DOHH2 (cell line): Measurements from ENCODE around the gene CNTNAP2.

Source experiments
- H3F3A ChIP-seq: fragments of 200-600 bp; sonication (generic), shearing (Covaris generic); 2 replicates; pipeline ENCODE4 v1.6.0; 2016; ENCODE audit warnings: antibody characterized with exemption, mild to moderate bottlenecking; ENCODE audit not compliant: control insufficient read depth, insufficient read depth
- H3K27ac ChIP-seq: fragments of 200-600 bp; sonication (generic); 2 replicates; pipeline ENCODE4 v1.5.1; 2014; ENCODE audit warnings: low read depth, mild to moderate bottlenecking, low read length, moderate library complexity
- H3K27me3 ChIP-seq: fragments of 200-600 bp; sonication (generic); 2 replicates; pipeline ENCODE4 v1.6.1; 2014; ENCODE audit warnings: mild to moderate bottlenecking, low read length, mixed read lengths; ENCODE audit not compliant: control insufficient read depth
- H3K36me3 ChIP-seq: fragments of 200-600 bp; sonication (generic); 2 replicates; pipeline ENCODE4 v1.6.1; 2014; ENCODE audit warnings: mild to moderate bottlenecking, low read length, moderate library complexity, mixed read lengths; ENCODE audit not compliant: control insufficient read depth
- H3K4me1 ChIP-seq: fragments of 200-600 bp; sonication (generic); 2 replicates; pipeline ENCODE4 v1.6.1; 2014; ENCODE audit warnings: mild to moderate bottlenecking, low read length, mixed read lengths; ENCODE audit not compliant: control insufficient read depth
- H3K4me2 ChIP-seq: fragments of 200-600 bp; sonication (generic); 2 replicates; pipeline ENCODE4 v1.6.0; 2014; ENCODE audit warnings: mild to moderate bottlenecking, low read length, moderate library complexity
- H3K4me3 ChIP-seq: fragments of 200-600 bp; sonication (generic); 2 replicates; pipeline ENCODE4 v1.5.1; 2014; ENCODE audit warnings: mild to moderate bottlenecking, low read length, mixed read lengths
- H3K79me2 ChIP-seq: fragments of 200-600 bp; sonication (generic); 2 replicates; pipeline ENCODE4 v1.6.1; 2014; ENCODE audit warnings: mild to moderate bottlenecking, low read length, mixed read lengths; ENCODE audit not compliant: control insufficient read depth
- H3K9me2 ChIP-seq: fragments of 200-600 bp; sonication (generic); replicated peaks from 2 replicates; pipeline ENCODE4 v1.6.1; 2014; ENCODE audit warnings: mild to moderate bottlenecking, low read length, mixed read lengths; ENCODE audit not compliant: control insufficient read depth
- H3K9me3 ChIP-seq: fragments of 200-600 bp; sonication (generic); 2 replicates; pipeline ENCODE4 v1.6.1; 2014; ENCODE audit warnings: antibody characterized with exemption, low read length, mixed read lengths; ENCODE audit not compliant: control insufficient read depth, insufficient read depth
- H4K20me1 ChIP-seq: fragments of 200-600 bp; sonication (generic); 2 replicates; pipeline ENCODE4 v1.6.0; 2014; ENCODE audit warnings: low read depth, mild to moderate bottlenecking, antibody characterized with exemption, low read length, moderate library complexity; ENCODE audit not compliant: control insufficient read depth, insufficient read depth
- EZH2phosphoT487 ChIP-seq: fragments of 200-600 bp; sonication (generic); IDR thresholded peaks from 2 replicates; pipeline ENCODE4 v1.6.1; 2017; ENCODE audit warnings: borderline replicate concordance, mild to moderate bottlenecking, antibody characterized with exemption, low read length, moderate library complexity, mixed read lengths
- TF ChIP-seq, protein P1 (sequence below): fragments of 200-600 bp; sonication (generic); IDR thresholded peaks from one replicate; pipeline ENCODE4 v1.5.1; 2014; ENCODE audit warnings: antibody characterized with exemption, mild to moderate bottlenecking, low read depth, low read length; ENCODE audit not compliant: poor library complexity, severe bottlenecking

The CNTNAP2 gene

DNA sequence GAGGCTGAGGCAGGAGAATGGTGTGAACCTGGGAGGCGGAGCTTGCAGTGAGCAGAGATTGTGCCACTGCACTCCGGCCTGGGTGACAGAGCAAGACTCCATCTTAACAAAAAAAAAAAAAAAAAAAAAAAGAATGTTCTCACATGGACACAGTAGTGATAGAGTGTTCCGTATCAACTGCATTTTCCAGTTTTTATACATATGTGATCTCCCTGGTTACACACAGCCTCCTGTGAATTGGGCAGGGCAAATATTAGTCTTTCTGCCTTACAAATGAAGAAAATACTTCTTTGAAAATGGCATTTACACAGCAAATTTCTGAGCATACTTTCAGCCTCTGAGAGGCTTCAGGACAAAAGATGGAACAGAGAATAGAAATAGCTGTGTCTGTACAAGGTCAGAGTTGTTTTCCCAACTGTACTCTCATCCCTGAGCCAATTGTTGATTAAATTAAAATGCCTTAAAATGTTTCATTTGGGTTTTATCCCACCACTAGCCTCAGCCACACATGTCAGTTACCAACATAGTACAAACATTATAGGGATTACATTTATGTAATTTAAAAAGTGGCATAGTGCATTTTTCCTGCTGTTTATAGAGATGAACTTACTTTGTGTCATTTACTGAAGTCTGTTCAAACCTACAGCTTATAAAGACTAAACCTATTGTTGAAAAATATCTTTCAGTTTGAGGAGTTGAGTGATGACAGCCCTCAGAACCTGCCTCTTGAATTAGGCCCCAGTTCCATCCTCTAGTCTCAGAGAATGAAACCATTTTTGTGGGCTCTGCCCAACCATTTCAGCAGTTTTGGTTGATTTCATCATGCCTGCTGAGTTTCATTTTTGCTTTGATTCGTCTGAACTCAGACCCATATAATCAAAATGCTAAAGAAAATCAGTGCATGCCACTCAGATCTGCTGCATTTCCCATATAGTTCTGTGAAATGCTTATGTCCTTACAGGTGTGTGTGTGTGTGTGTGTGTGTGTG is 1864.5 kb downstream of the CNTNAP2 start:
- Histone ChIP-seq H3F3A (no peaks in the 10 kb centered on the region), H3K4me2 (no peak overlapping the region), H3K4me3 (no peak overlapping the region), H3K4me1 (no peaks in the 10 kb centered on the region), H3K27ac (no peak overlapping the region), H3K27me3 (no peaks in the 10 kb centered on the region), H3K9me2 (no peaks in the 10 kb centered on the region), H3K9me3 (no peaks in the 10 kb centered on the region), H3K79me2 (no peaks in the 10 kb centered on the region), H4K20me1 (no peaks in the 10 kb centered on the region), H3K36me3 (no peaks in the 10 kb centered on the region)
- no peak for TF ChIP-seq EZH2phosphoT487
- TF ChIP-seq, protein P1, sequence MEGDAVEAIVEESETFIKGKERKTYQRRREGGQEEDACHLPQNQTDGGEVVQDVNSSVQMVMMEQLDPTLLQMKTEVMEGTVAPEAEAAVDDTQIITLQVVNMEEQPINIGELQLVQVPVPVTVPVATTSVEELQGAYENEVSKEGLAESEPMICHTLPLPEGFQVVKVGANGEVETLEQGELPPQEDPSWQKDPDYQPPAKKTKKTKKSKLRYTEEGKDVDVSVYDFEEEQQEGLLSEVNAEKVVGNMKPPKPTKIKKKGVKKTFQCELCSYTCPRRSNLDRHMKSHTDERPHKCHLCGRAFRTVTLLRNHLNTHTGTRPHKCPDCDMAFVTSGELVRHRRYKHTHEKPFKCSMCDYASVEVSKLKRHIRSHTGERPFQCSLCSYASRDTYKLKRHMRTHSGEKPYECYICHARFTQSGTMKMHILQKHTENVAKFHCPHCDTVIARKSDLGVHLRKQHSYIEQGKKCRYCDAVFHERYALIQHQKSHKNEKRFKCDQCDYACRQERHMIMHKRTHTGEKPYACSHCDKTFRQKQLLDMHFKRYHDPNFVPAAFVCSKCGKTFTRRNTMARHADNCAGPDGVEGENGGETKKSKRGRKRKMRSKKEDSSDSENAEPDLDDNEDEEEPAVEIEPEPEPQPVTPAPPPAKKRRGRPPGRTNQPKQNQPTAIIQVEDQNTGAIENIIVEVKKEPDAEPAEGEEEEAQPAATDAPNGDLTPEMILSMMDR, result no peak

DNA sequence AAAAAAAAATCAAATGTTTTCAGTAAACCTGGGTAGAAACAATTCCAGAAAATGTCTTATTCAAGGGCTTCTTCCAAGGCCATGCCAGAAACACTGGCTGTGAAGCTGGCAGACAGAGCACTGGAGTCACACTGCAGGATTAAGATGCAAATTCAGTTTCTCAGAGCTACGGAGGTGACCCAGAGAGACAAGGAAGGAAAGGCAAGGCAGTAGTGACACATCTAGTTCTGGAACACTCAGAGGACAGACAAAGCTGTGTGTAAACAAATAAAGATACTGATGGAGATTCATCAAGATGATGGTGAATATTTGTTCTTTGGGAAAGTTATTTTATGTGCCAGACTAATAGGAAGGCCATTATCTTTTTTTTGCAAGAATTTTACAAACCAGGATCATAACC is 1865.7 kb downstream of the CNTNAP2 start:
- Histone ChIP-seq H3K4me2 (no peak overlapping the region), H3K4me3 (no peak overlapping the region), H4K20me1 (no peaks in the 10 kb centered on the region), H3K9me3 (no peaks in the 10 kb centered on the region), H3F3A (no peaks in the 10 kb centered on the region), H3K36me3 (no peaks in the 10 kb centered on the region), H3K27me3 (no peaks in the 10 kb centered on the region), H3K79me2 (no peaks in the 10 kb centered on the region), H3K9me2 (no peaks in the 10 kb centered on the region), H3K27ac (no peak overlapping the region), H3K4me1 (no peaks in the 10 kb centered on the region)
- TF ChIP-seq, protein P1, result no peak
- no peak for TF ChIP-seq EZH2phosphoT487

DNA sequence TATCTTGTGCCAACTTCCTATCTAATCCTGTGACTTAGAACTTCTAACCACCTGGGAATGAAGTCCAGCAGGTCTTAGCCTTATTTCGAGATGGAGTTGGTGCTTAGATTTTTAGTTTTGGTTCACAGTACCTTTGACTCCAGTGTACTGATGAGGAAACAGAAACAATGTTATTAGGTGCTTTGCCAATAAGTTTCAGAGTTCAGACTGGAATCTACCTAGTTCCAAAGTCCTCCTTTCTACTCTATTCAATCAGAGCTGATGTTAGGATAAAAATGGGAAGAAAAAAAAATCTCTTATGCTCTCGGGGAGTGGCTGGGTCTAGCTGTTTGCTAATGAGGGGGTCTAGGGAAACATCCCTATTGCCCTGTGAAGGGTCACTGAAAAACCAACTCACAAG is 1867.7 kb downstream of the CNTNAP2 start:
- Histone ChIP-seq H3K79me2 (no peaks in the 10 kb centered on the region), H3F3A (no peaks in the 10 kb centered on the region), H3K27ac (no peak overlapping the region), H3K4me2 (no peak overlapping the region), H3K9me2 (no peaks in the 10 kb centered on the region), H3K27me3 (no peaks in the 10 kb centered on the region), H3K36me3 (no peaks in the 10 kb centered on the region), H3K4me3 (no peak overlapping the region), H4K20me1 (no peaks in the 10 kb centered on the region), H3K9me3 (no peaks in the 10 kb centered on the region), H3K4me1 (no peaks in the 10 kb centered on the region)
- TF ChIP-seq, protein P1, result no peak
- TF ChIP-seq EZH2phosphoT487, result no peak
